Stomach smooth muscle (tissue), 2 donors: ENCODE results near the gene HNRNPK.
A peak's percentile ranks its signal among the peaks of the same experiment; 100 is the strongest.
"Not testable (repeated sequence)": the region's sequence is repeated elsewhere in the genome, so short reads cannot be mapped to it uniquely, and the experiment has no call there.

Experiments used
- H3K27ac ChIP-seq: one replicate; pipeline ENCODE4 v1.7.0; 2013; ENCODE audit warnings: mild to moderate bottlenecking, low read length, inconsistent platforms
- H3K27me3 ChIP-seq, 2 donors: one replicate each; pipeline ENCODE4 v1.7.0; 2013; ENCODE audit warnings: low read length in 2 of 2; ENCODE audit not compliant: insufficient read depth in 2 of 2, control insufficient read depth in 1 of 2
- H3K36me3 ChIP-seq, 2 donors: one replicate each; pipeline ENCODE4 v1.7.0; 2013; ENCODE audit warnings: low read length in 2 of 2; ENCODE audit not compliant: control insufficient read depth in 2 of 2, insufficient read depth in 2 of 2
- H3K4me1 ChIP-seq: one replicate; pipeline ENCODE4 v1.7.0; 2013; ENCODE audit warnings: low read length; ENCODE audit not compliant: control insufficient read depth, insufficient read depth
- H3K4me3 ChIP-seq, 2 donors: one replicate each; pipeline ENCODE4 v1.7.0; 2013; ENCODE audit warnings: low read length in 2 of 2
- H3K9ac ChIP-seq, 2 donors: one replicate each; pipeline ENCODE4 v1.7.0; 2013; ENCODE audit warnings: low read length in 2 of 2, mild to moderate bottlenecking in 1 of 2
- H3K9me3 ChIP-seq, 2 donors: one replicate each; pipeline ENCODE4 v1.7.0; 2013; ENCODE audit warnings: low read length in 2 of 2; ENCODE audit not compliant: control insufficient read depth in 2 of 2
- donor health status: healthy.
- donor health status: Pancreatic carcinoma.

HNRNPK gene

DNA sequence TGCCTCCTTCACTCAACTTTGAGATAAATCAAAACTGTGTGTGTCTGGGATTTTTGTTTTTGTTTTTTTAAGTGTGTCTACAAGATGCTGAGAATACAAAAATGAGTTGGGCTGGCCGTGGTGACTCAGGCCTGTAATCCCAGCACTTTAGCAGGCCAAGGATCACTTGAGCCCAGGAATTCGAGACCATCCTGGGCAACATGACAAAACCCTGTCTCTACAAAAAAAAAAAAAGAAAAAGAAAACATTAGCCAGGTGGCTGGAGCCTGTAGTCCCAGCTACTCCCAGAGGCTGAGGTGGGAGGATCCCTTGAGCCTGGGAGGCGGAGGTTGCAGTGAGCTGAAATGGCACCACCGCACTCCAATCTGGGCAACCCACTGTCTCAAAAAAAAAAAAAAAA is 21.0 kb downstream of the HNRNPK start:
- no peaks in the 10 kb centered on the region for H3K9me3 ChIP-seq
- no peaks in the 10 kb centered on the region for H3K27me3 ChIP-seq
- no peaks in the 10 kb centered on the region for H3K36me3 ChIP-seq
- no peak overlapping the region for H3K27ac ChIP-seq
- no peak overlapping the region for H3K4me3 ChIP-seq
- no peak overlapping the region for H3K9ac ChIP-seq
- H3K4me1 ChIP-seq: no peaks in the 10 kb centered on the region

DNA sequence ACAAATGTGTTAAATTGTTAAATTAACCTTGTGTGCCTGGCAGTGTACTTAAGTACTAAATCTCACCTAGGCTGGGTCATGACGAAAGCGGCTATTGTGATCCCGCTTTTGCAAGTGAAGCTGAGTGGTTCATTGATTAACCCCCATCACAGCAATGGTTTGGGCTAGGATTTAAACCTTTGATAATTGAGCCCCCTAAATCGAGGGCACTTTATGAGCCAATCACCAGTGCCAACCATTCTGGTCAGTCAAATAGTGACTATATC is 22.8 kb downstream of the HNRNPK start:
- Histone ChIP-seq H3K4me1 (no peaks in the 10 kb centered on the region), H3K27me3 (no peaks in the 10 kb centered on the region), H3K9ac (peak overlapping the region; percentile 91 to 93), H3K27ac (peak overlapping the region; percentile 79), H3K9me3 (no peaks in the 10 kb centered on the region), H3K4me3 (peak overlapping the region; percentile 90 to 98), H3K36me3 (no peaks in the 10 kb centered on the region)

DNA sequence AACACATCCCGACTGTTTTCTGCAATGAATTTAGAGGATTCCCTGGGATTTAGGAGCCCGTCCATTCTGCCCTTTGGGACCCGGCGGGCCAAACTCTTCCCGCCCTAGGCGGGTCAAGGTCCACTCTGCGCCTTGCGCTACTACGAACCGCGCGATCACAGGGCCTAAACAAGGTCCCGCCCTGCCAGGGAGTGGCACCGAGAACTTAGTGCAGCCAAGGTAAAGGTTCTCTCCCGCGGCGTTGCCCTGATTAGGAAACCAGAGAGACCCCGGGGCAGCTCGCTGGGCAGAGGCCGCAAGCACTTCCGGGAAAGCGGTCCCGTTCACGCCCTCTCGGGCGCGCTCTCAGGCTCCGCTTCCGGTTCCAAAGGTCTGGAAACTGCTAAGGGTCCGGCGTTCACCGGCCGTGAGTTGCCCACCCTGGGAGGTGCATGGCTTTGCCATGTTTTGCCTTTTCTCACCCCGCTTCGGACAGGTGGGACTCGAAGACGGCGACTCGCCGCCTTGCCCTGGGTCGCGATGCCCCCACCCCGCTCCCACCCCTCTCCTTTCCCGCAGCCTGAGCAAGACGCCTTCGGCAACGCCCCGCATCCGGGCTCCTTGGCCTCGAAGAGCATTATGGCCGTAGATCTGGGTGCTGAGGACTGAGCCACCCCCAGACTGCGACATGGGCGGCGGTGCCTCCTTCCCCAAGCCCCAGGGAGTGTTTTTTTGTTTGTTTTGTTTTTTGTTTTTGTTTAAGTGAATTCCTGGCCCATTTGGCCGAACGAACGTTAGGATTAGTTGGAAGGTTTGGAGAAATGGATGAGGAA is 23.4 kb downstream of the HNRNPK start:
- H3K4me3 ChIP-seq: peak overlapping the region; percentile 90 to 98
- peaks cover 0 to under 1% of the 10 kb centered on the region in 2 donors for H3K36me3 ChIP-seq
- H3K27me3 ChIP-seq: no peaks in the 10 kb centered on the region
- H3K4me1 ChIP-seq: no peaks in the 10 kb centered on the region
- H3K27ac ChIP-seq: peak overlapping the region; percentile 79
- H3K9me3 ChIP-seq: no peaks in the 10 kb centered on the region
- peak overlapping the region; percentile 91 to 93 for H3K9ac ChIP-seq

DNA sequence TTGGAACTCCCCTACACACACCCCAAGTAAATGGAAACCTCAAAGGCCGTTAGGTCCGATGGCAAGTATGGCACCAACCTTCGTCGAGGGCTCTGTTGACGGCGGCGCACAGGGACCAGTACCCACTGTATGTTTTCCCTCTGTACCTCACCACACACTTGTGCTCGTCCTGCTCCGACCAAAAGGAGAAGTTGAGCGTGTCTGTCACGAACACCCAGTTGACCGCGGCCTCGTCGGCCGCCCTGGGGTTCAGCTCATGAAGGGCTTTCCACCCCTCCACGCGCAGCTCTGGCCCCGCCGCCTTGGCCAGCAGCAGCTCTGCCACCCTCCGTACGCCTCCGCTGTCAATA is 24.0 kb downstream of the HNRNPK start:
- Histone ChIP-seq H3K4me1 (no peaks in the 10 kb centered on the region), H3K9me3 (no peaks in the 10 kb centered on the region), H3K27ac (peak overlapping the region; percentile 79), H3K9ac (peak overlapping the region; percentile 91 to 93), H3K36me3 (peaks cover 0 to 2% of the 10 kb centered on the region in 2 donors), H3K27me3 (no peaks in the 10 kb centered on the region), H3K4me3 (peak overlapping the region; percentile 90 to 98)

DNA sequence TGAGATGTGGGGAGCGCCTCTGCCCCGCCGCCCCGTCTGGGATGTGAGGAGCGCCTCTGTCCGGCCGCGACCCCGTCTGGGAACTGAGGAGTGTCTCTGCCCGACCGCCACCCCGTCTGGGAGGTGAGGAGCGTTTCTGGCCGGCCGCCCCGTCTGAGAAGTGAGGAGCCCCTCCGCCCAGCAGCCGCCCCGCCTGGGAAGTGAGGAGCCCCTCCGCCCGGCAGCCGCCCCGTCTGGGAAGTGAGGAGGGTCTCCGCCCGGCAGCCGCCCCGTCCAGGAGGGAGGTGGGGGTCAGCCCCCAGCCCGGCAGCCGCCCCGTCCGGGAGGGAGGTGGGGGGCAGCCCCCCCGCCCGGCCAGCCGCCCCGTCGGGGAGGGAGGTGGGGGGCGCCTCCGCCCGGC is 31.9 kb downstream of the HNRNPK start:
- not testable (repeated sequence) for H3K27ac ChIP-seq, H3K9ac ChIP-seq, H3K4me1 ChIP-seq, H3K9me3 ChIP-seq, H3K4me3 ChIP-seq, H3K27me3 ChIP-seq
- peaks cover 2 to 13% of the 10 kb centered on the region in 2 donors for H3K36me3 ChIP-seq

DNA sequence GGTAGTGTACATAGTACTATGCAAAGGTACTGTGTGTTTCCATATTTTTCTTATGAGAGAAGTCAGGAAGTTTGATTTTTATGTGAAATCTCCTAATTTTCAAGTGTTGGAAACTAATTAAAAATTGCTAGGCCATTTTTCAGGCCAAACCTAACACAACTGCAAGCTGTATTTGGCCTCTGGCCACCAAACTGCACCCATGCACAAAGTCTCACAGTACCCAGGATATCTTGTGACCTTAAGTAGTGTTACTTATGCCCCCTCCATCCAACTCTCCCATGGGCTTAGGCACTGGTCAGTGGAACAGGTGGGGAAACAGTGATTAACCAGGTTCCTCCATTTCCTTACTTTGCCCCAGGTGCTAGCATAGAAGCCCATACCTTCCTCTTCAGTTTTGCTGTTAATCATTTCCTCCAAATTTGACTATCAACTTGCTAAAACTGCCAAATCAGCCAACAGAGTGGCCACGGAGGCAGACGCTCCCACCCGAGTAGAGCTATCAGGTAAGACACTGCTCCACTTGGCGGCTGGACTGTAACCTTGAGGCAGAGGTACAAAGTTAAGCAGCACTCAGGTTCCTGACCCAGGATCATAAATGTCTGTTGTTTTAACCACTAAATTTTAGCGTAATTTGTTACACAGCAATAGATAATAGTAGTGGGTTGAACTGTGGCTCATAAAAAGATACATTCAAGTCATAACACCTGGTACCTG is 39.3 kb downstream of the HNRNPK start:
- H3K4me3 ChIP-seq: no peak overlapping the region
- H3K27me3 ChIP-seq: no peaks in the 10 kb centered on the region
- H3K4me1 ChIP-seq: no peaks in the 10 kb centered on the region
- no peaks in the 10 kb centered on the region for H3K9me3 ChIP-seq
- H3K9ac ChIP-seq: no peak overlapping the region
- H3K27ac ChIP-seq: no peak overlapping the region
- peaks cover 20 to 22% of the 10 kb centered on the region in 2 donors for H3K36me3 ChIP-seq

DNA sequence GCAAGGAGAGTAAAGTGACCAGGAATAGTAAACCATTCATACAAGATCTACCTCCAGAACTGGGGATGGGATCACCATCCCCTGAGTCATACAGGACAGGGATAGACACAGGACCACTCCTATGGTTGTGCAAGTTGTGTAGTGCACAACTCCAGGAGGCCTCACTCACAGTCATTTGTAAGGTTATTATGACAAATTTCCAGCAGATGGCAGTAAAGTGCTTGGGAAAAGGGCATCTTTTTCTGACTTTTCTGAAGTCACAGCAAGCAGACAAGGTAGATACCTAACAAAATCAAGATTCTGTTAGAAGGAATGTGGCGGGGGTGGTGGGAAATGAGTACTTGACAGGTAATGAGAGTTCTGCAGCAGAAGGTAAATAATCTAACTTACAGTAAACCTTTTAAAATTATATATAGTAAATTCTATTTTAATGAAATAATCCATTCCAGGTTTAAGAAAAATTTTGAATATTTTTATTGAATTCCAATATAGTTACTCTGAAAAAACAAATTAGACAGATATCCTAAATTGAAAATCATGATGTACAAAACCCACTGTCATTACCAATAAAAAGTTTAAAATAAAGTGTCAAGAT is 42.1 kb downstream of the HNRNPK start:
- Histone ChIP-seq H3K9ac (no peak overlapping the region), H3K27me3 (no peaks in the 10 kb centered on the region), H3K27ac (no peak overlapping the region), H3K9me3 (no peaks in the 10 kb centered on the region), H3K4me1 (no peaks in the 10 kb centered on the region), H3K4me3 (no peak overlapping the region), H3K36me3 (peaks cover 7 to 22% of the 10 kb centered on the region in 2 donors)

DNA sequence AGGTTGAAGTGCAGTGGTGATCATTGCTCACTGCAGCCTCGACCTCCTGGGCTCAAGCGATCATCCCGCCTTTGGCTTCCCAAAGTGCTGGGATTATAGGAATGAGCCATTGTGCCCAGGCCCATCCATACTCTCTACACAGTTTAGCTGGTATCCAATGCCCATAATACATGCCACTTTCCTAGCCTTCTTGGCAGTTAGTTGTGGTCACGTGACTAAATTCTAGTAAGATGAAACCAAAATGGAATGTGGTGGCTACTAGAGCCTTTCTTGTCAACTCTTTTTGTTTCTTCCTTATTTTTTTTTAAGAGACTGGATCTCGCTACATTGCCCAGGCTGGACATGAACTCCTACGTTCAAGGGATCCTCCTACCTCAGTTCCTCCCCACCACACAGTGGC is 43.5 kb downstream of the HNRNPK start:
- Histone ChIP-seq H3K27ac (no peak overlapping the region), H3K27me3 (no peaks in the 10 kb centered on the region), H3K9ac (no peak overlapping the region), H3K36me3 (peaks cover 7 to 12% of the 10 kb centered on the region in 2 donors), H3K4me3 (no peak overlapping the region), H3K4me1 (no peaks in the 10 kb centered on the region), H3K9me3 (no peaks in the 10 kb centered on the region)

DNA sequence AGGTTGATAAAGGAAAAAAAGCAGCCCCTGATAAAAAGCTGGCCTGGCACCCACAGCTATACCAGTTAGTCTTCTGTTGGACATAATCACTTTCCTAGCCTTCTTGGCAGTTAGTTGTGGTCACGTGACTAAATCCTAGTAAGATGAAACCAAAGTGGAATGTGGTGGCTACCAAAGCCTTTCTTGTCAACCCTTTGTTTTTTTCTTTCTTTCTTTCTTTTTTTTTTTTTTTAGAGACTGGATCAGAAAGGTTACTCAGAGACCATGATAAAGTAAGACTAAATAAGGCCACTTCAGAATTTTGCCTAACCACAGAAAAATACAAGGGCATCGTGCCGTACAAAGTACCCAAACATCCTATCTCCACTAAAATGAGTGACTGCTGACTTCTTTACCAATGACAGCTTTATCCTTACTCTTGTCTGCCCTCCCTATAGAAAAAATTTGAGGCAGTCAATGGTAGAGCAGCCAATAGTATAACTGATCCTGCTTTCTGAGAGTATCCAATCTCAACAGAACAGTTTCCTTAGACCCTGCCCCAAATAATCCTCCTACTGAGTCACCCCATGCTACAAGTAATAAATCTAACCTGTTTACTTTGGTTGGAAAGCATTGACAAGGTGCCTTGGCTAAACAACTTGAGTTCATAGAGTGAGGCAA is 44.6 kb downstream of the HNRNPK start:
- no peak overlapping the region for H3K4me3 ChIP-seq
- H3K9ac ChIP-seq: no peak overlapping the region
- no peak overlapping the region for H3K27ac ChIP-seq
- no peaks in the 10 kb centered on the region for H3K9me3 ChIP-seq
- H3K4me1 ChIP-seq: no peaks in the 10 kb centered on the region
- peaks cover 7 to 8% of the 10 kb centered on the region in 2 donors for H3K36me3 ChIP-seq
- H3K27me3 ChIP-seq: no peaks in the 10 kb centered on the region

DNA sequence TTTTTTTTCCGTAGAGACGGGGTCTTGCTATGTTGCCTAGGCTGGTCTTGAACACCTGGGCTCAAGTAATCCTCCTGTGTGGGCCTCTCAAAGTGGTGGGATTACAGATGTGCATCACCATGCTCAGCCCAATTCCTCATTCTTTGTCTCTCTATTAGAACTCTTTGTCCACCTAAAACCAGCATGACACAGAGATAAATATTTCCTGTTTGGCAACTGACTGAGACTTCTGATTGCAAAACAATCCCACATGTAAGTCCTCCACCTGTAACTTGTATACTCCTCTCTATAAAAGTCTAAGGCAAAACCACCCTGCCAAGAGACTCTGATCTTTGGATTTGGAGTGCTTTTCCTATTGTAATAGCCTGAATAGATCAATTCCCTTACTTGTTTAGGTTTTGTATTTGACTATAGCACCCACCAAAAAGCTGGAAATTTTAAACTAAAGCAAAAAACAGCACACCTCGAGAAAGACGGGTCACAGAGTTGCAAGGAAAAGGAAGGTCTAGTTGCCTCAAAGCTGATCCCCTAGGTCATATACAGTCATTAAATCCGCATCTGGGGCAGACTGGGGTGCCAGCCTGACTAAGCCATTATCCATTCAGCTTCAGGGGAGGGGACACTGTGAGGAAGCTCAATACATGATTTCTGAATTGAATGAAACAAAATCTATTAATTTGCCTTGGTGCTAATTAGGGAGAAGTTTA is 45.3 kb downstream of the HNRNPK start:
- Histone ChIP-seq H3K27me3 (no peaks in the 10 kb centered on the region), H3K4me1 (no peaks in the 10 kb centered on the region), H3K4me3 (no peak overlapping the region), H3K27ac (no peak overlapping the region), H3K36me3 (peaks cover 5 to 7% of the 10 kb centered on the region in 2 donors), H3K9ac (no peak overlapping the region), H3K9me3 (no peaks in the 10 kb centered on the region)
